Stimulated activated CD4-positive, alpha-beta T cell treated with anti-CD3 and anti-CD28 coated beads, Interleukin-2, amount 100 ng/mL, for 48 hours (primary cell): ENCODE measurements around the gene SLC3A2.
"Not testable (repeated sequence)": the region's sequence is repeated elsewhere in the genome, so short reads cannot be mapped to it uniquely, and the experiment has no call there.

ENCODE experiments used
- DNase-seq, 2 donors: peaks; one replicate each; pipeline ENCODE4 v3.0.0-alpha.2; 2020

Gene SLC3A2

DNA sequence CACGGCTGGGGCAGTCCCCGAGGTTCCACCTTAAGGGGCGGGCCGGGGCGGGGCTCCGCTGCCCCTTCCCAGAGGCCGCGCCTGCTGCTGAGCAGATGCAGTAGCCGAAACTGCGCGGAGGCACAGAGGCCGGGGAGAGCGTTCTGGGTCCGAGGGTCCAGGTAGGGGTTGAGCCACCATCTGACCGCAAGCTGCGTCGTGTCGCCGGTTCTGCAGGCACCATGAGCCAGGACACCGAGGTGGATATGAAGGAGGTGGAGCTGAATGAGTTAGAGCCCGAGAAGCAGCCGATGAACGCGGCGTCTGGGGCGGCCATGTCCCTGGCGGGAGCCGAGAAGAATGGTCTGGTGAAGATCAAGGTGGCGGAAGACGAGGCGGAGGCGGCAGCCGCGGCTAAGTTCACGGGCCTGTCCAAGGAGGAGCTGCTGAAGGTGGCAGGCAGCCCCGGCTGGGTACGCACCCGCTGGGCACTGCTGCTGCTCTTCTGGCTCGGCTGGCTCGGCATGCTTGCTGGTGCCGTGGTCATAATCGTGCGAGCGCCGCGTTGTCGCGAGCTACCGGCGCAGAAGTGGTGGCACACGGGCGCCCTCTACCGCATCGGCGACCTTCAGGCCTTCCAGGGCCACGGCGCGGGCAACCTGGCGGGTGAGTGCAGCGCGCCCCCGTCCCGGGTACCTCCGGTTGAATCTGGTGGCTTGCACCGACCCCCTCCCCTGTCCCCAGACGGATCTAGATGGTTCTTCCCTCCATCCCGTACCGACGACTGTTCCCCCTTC lies at the start of gene SLC3A2:
SLC3A2 (plus strand) TSS at position 94 of the 776 bp plus-strand sequence; CDS start at position 222, 128 bp downstream.
- peak; percentile 77 to 81 for DNase-seq

DNA sequence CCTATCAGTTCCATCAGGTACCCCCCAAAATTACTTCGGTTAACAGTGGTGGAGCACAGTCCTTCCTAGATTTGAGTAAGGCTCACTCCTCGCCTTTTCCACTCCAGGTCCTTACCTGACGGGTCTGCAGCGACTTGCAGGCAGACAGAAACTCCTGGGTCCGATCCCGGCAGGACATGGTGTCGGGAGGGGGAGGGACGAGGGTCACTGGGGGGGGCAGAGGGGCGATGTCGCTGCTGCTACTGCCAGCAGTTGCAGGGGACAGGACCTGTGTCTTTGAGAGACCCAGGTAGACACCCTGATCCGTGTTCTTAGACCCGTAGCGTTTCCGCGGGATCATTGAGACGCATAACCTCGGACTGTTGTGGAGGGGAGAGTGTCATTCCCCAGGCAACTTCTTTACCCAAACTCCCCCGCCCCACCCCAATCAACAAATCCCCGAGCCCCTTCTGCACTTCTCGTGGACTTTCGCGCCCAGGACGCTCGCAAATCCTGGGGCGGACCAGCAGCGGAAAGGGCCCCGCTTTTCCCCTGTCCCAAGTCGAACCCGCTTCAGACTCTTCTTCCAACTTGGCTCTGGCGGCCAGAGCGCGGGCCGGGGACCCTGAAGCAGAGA lies 49.7 kb upstream of the SLC3A2 start:
- no peak for DNase-seq

DNA sequence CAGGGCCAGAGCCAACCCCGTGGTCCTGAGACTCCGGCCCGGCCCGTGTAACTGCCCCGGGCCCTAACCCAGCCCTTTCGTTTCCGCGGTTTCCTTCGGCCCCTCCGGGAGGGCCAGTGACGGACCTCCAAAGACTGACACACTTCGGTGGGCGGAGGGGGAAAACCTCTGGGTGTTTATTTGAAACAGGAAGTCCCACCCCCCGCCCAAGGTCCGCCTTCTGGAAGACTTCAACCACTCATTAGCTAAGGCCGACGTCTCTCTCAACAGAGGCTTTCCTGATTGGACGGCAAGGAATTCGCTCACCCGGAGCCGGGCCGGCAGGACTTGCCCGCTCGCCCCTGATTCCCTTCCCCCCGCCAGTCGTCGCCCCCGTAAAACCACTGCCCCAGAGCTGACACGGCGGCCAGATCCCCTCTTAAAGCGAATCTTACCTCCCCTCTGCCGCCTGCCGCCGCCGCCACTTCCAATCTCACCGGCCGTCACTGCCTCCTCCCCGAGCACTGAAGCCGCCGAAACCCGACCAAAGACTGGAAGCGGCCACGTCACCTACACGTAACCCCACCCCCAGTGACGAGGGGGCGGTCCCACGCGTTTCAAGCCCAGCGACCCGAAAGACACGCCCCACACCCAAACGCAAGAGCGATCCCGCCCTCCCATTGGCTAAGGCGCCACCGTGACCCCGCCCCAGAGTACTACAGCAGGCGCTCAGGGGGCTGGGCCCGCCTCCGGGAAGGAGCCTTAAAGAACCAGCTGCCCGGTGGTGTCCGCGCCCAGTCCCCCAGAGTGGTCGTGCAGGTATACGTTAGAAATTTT lies 49.0 kb upstream of the SLC3A2 start, which contains the start of gene STX5:
STX5 (minus strand) TSS at position 532 of the 816 bp plus-strand sequence. CDS start 808 bp downstream, outside the sequence.
- DNase-seq = peak; percentile 98 to 99

DNA sequence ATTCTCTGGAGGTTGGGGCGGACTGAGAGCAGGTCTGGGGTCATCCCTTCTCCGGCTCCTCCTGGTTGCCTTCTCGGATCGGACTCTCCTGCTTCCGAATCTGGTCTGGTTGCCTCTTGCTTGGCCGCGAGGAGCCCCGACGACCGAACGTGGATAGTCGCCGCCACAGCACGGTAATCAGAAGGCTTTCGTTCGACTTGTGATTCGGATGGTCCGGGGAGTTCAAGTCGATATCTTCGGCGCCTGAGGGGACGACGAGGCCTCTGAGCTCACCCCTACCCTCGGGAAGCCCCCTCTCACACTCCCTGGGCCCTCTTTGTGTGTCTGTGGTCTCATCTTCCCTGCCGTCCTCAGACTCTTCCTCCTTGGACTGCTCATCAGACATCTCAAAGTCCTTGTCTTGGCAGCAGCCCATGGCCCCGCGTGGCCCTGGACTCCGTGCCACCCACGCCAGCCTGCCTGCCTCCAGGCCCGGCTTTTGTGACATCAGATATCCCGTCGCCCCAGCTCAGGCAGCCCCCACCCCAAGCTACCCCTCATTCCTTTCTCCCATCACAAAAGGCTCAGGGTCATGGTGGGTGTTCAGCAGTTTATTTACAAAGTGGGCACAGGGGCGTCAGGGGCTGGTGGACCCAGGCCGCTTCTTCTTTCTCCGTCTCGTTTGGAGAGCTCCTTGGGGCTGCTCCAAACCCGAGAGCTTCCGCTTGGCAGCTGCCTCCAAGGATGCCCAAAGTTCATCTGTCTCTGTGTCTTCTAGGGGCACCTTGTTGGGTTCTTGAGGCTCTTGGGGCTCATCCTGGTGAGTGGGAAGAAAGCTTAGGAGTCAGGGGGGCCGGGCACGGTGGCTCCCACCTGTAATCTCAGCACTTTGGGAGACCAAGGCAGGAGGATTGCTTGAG lies 48.1 kb upstream of the SLC3A2 start, which contains the start of gene TEX54:
TEX54 (minus strand) TSS at position 506 of the 899 bp plus-strand sequence.
- no peak for DNase-seq

DNA sequence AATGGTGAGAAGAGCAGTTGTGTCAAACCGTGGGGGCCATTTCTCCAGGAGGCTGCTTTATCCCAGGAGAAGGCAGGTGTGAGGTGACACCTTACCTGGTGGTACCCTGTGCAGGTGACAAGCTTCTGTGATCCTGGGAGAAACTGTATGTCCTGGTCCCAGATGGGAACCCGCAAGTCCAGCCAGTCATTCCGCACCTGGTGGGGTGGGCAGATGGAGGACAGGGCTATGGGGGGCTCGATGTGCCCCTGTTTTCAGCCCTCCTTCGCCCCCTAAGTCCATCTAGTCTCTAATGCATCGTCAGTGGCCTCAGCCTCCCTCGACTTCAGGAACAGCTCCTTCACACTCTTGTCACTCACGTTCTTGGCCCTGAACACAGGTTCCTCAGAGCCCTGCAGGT lies 45.4 kb upstream of the SLC3A2 start:
- DNase-seq = no peak

DNA sequence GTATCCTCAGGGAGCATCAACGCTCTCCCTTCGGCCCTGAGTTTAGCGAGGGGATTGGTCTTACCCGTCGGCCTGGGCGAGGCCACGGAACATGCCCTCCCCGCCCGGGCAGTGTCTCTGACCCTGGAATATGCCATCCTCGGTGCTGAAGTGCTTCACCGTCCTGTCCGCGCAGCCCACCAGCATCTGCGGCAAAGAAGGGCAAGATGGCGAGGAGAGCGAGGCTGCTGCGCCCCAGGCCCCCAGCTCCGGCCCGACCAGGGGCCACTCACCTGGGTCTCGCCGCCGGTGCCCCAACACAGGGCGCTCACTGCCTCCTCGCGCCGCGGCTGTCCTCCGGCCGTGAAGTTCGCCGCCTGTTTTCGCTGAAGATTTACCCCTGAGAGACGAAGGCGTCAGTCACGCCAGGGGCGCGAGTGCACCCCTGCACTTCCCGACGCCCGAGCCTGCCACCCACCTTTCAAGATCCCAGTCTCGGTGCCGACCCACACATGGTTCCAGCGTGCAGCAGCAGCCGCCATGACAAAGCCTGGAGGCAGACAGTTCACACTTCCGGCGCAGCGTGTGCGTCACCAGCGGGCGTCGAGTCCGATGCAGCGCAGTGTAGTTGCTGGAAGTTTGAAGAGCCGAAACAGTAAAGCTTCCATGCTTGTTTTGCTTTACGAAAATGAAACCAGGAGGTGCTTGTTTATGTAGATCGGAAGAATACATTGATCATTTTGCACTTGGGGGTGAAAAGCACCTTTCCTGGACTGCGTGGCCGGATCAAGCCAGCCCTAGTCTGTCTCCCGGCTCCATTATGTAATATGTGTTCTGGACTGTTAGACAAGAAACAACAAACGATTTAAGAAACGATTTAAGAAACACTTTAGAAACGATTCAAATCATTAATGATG lies 41.4 kb upstream of the SLC3A2 start, which contains the start of gene WDR74:
WDR74 (minus strand) TSS at position 541 of the 896 bp plus-strand sequence; CDS start at position 521, 20 bp downstream.
- DNase-seq = peak; percentile 80 to 82

DNA sequence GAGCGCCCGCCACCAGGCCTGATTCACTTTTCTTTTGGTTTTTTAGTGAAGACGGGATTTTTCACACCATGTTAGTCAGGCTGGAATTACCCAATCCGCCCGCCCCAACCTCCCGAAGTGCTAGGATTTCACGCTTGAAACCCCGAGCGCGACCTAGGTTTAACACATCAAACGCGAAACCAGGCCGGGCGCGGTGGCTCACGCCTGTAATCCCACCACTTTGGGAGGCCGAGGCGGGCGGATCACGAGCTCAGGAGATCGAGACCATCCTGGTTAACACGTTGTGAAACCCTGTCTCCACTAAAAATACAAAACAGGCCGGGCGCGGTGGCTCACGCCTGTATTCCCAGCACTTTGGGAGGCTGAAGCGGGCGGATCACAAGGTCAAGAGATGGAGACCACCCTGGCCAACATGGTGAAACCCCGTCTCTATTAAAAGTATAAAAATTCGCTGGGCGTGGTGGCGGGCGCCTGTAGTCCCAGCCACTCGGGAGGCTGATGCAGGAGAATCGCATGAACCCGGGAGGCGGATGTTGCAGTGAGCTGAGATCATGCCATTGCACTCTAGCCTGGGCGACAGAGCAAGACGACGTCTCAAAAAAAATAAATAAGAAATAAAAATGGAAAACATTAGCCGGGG lies 39.9 kb upstream of the SLC3A2 start:
- DNase-seq = peak; percentile 68 to 82

DNA sequence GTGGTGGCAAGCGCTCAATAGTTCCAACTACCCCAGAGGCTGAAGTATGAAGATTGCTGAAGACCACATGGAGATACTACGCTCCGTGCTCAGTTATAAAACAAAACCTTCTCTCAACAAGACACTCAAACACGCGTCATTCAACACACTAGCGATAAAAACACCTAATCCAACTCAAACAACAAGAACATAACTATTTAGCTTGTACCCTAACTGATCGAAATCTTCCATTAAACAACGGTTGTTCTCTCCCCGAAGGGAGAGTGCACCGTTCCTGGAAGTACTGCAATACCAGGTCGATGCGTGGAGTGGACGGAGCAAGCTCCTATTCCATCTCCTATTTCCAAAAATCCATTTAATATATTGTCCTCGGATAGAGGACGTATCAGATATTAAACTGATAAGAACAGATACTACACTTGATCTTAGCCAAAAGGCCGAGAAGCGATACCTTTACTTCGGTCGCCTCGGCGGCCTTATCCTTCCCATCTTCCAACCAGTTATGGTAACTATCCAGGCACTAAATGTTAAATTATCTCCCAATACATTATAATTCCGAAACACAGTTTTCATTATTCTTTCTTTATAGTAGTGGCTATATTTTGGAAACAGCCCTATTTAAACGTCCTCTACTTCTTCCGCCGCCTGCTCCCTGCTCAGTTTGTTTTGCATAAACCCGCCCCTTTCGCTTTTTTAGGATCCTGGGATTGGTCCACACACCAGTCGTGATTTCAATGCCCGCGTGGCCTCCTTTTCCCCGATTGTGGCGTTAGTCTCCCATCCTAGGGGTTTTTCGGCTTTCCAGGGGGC lies 39.1 kb upstream of the SLC3A2 start:
- DNase-seq = peak; percentile 74 to 78

DNA sequence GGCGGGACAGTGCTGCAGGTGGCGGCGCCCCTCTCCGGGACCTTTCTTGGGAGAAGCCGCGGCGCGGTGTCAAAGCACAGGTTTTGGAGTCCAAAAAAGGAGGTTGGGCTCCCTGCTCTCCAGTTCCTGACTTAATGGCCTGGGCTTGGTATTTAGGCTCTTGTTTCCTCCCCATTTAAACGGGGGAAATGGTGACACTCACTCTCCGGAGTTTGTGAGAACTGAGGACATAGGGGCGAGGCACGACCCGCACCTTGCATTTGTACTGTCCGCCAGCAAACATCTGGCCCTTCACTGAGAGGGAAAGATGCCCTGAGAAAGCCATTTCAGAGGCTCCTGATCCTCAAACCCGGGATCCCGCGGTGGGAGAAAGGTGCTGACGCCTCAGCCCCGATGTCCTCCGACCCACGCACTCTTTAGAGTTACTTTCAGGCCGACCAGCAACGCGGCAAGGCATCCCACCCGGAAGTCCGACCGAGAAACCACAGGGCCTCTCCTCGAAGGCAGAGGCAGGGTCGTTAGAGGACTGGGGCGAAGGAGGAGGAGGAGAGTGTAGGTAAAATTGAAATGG lies 38.4 kb upstream of the SLC3A2 start:
- DNase-seq = no peak

DNA sequence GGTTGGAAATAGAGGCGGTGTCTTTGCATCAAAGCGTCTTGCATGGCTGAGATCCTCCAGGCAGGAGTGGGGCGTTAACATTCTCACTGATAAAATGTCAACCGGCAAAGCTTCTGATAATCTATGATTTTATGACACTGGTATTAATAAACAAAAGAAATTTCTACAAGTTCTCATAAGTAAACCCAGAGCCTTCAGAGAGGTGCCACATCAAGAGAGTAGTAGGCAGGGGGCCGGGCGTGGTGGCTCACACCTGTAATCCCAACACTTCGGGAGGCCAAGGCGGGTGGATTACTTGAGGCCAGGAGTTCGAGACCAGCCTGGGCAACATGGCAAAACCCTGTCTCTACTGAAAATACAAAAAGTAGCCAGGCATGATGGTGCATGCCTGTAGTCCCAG lies 37.8 kb upstream of the SLC3A2 start:
- DNase-seq = not testable (repeated sequence)

DNA sequence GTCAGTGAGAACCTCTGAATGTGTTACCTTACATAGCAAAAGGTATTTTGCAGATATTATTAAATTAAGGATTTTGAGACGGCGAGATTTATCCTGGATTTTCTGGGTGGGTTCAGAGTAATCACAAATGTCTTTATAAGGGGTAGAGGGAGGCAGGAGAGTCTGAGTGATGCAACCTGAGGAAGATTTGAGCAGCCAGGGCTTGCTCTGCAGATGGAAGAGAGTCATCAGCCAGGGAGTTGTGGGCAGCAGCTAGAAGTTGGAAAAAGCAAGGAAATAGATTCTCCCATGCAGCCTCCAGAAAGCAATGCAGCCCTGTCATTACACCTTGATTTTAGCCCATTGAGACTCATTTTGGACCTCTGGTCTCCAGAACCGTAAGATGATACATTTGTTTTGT lies 37.2 kb upstream of the SLC3A2 start:
- no peak for DNase-seq

DNA sequence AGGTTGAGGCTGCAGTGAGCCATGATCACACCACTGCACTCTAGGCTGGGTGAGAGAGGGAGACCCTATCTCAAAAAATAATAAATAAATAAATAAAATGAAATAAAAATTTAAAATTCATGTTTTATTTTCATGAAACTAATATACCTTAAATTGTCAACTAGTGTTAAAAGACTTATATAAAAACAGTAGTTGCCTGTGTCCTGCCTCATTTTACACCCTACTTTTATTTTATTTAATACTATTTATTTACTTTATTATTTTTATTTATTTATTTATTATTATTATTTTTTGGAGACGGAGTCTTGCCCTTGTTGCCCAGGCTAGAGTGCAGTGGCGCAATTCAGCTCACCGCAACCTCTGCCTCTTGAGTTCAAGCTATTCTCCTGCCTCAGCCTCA lies 36.5 kb upstream of the SLC3A2 start:
- no peak for DNase-seq

DNA sequence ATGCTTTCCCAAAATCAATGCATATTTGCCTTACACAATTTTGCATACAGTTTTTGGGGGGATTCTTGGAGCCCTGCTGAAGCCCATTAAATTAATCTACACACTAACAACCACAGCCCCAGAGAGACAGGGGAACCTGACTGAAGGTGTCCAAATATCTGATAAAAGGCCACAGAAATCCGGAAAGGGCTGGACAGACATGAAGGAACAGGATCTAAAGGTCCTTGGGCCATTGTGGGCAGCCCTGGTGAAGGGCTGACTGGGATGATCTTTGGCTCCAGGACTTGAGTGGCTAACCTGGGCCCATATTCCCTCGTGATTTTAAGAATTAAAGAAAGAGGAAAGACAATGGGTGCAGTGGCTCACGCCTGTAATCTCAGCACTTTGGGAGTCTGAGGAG lies 34.5 kb upstream of the SLC3A2 start:
- DNase-seq = no peak

DNA sequence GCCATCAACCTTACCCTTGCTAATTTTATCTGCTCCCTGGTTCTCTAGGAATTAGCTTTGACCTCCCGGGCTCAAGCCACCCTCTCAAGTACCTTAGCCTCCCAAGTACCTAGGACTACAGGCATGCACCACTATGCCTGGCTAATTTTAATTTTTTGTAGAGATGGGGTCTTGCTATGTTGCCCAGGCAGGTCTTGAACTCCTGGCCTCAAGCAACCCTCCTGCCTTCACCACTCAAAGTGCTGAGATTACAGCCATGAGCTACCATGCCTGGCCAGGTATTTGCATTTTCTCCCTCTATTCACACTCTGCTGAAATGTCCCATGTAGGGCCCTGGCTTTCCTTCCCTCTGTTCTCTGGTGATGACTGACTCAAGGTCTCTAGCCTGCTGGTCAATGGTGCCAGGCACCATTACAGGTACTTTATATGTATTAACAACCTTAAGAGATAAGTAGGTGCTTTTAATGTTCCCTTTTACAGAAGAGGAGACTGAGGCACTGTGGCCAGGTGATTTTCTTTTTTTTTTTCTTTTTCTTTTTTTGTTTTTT lies 32.9 kb upstream of the SLC3A2 start:
- no peak for DNase-seq

DNA sequence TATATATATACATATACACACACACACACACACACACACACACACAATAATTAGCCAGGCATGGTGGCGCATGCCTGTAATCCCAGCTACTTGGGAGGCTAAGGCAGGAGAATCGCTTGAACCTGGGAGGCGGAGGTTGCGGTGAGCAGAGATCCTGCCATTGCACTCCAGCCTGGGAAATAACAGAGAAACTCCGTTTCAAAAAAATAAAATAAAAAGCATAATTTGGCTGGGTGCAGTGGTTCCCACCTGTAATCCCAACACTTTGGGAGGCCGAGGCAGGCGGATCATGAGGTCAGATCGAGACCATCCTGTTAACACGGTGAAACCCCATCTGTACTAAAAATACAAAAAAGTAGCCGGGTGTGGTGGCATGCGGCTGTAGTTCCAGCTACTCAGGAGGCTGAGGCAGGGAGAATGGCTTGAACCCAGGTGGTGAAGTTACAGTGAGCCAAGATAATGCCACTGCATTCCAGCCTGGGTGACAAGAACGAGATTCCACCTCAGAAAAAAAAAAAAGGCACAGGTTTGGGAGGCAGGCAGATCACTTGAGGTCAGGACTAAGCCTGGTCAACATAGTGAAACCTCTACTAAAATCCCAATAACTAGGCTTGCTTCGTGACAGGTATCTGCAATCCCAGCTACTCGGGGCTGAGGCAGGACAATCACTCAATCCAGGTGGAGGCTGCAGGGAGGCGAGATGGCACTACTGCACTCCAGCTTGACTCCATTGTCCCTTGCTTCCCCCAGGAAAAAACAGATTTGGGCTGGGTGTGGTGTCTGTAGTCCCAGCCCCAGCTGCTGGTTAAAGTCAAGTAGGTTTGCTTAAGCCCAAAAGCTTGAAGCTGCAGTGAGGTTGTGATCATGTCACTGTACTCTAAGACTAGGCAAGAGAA lies 29.5 kb upstream of the SLC3A2 start:
- DNase-seq = peak in 1 of 2 donors; percentile 46

DNA sequence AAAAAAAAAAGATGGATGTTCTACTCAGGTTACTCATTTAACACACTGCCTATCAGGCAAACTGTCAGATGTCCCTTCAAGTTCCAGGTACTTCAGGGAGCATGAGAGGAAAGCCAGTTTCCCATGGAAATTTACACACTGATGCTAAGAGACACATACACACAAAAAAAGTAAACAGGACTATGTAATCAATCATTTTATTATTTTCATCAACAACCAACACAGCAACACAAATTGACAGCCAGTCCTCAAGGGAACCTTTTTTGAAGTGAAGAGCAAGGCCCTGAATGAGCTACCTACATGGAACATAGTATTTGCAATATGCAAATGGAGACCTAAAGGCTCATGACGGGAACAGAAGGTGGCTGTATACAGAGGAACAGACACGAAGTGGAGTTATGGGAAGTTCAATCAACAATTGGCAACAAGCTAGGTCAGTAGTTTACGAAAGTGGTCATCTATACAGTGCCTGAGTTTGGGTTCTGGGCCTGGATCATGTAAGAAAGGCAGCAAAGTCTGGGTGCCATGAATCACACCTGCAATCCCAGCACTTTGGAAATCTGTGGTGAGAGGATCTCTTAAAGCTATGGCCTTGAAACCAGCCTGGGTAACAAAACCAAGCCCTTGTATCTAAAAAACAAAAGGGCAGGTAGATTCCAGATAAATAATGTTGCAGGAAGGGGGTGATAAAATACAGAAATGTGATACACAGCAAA lies 28.7 kb upstream of the SLC3A2 start:
- DNase-seq = no peak

DNA sequence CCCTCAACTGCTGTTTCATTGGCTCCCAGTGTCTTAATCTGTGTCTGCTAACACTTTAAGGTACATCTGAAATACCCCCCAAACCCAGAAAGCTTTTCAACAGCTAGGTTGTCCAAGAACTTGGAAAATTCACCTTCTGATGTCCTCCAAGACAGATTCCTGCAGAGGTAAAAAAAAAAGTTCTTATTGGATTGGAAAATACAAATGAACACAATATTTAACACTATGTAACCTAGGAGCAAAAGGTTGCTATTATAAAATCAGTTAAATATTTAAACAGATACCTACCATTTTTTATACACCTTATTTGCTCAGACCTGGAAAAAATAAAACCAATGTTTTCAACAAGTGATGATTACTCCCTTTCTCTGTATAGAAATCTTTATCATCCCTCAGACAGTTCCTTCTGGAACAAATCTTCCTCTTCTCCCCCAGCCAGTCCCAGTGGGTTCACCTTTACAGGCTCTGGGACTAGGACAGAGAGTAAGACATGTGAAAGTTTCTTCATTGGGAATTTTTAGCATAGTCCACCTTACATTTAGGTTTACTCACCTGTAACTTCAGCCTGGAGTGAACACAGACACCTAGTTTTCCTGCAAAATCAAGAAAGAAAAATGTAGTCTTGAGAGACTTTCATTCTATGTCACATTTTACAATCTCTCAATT lies 28.0 kb upstream of the SLC3A2 start:
- no peak for DNase-seq
